ENCODE data around the gene OSBPL10. TPM values are rescaled to one million over a fixed set of nuclear protein-coding genes. Genes with fewer than 3 reads are reported as not detected.
"Not testable (repeated sequence)": the region's sequence is repeated elsewhere in the genome, so short reads cannot be mapped to it uniquely, and the experiment has no call there.

Gene OSBPL10
- total RNA-seq, 1 donor: 7.6 TPM

DNA sequence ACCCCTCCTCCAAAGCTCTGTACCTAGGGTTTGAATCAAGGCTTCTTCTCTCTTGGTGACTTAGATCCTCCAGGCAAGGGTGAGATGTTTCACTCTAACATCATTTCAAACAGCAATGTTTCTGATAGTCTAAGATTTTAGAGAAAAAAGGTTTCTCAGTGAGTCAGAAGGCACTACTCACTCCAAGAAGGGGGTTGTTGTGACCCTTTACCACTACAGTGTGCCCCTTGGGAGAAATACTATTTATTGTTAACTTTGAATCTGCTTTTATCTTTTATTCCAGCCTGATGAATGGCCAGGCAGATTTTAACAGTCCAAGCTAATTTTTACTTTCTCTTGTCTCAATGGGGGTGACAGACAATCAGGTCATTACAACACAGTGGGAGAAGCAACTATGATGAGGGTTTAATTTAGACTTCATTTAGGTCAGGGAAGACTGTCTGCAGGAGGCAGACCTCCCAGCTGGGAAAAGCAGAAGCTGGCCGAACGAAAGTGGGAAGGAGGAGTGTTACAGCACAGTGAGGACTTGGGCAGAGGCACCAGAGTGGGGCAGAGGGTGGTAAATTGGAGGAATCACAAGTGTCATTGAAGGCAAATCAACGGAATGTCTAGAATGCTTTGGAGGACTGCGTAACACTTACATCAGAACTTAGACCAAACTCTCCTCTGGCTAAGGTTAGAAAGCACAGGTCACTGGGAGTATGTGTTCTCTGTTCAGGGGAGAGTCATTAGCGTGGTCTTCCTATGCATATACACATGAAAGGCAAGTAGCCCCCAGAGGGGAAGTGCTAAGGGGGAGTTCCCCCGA, 21.7 kb upstream of the OSBPL10 start:
- Histone ChIP-seq H3K4me1 (ENCODE audit: insufficient read depth, low read length) (peaks cover 5% of the 10 kb centered on the region), H3K27me3 (ENCODE audit: insufficient read depth, low read length) (no peaks in the 10 kb centered on the region), H3K9me3 (ENCODE audit: low read depth, low read length) (no peaks in the 10 kb centered on the region), H3K4me3 (ENCODE audit: low read length) (no peak overlapping the region)

DNA sequence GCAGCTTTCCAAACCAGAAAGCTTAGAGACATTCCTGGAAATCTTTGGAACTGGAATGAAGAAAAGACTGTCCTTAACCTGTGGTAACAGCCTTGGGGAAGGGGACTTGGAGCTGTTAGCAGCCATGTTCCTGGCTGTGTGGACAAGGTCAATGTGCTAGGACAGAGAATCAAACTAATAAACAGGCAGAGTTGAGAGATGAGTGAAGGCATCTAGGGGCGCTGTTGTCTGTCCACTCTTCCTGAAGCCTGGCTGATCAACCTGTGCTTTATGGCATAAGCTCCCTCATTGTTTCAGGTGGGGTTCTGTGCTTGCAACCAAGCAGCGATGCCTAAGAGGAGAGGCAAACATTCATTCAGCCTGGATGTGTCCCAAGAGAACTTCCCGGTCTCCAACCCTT, 19.8 kb upstream of the OSBPL10 start:
- Histone ChIP-seq H3K27me3 (ENCODE audit: insufficient read depth, low read length) (no peaks in the 10 kb centered on the region), H3K9me3 (ENCODE audit: low read depth, low read length) (no peaks in the 10 kb centered on the region), H3K4me3 (ENCODE audit: low read length) (no peak overlapping the region), H3K4me1 (ENCODE audit: insufficient read depth, low read length) (peaks cover 5% of the 10 kb centered on the region)

DNA sequence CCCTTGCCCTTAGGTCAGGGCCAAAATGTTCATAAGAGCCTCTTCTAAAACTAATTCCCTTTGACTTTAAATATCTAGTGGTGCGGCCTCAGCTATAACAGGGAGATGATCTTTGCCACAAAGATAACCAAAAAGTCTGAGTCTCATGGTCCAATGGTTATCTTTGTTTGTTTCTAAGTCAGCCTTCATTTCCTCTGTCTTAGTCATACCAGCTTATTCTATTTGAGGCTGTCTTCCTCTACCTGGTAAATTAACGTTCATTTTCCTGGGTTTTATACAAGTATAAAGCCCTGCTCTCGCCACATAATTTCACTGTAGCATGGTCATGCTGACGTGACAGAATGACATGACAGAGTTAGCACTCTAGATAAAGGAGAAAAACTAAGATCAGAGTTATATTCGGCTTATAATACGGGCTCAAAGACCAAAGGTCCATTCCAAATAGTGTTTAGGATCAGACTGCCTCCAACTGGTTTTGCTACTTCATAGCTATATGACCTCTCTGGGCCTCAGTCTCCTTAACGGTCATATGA, 18.9 kb upstream of the OSBPL10 start:
- Histone ChIP-seq H3K4me1 (ENCODE audit: insufficient read depth, low read length) (peaks cover 5% of the 10 kb centered on the region), H3K4me3 (ENCODE audit: low read length) (no peak overlapping the region), H3K27me3 (ENCODE audit: insufficient read depth, low read length) (no peaks in the 10 kb centered on the region), H3K9me3 (ENCODE audit: low read depth, low read length) (no peaks in the 10 kb centered on the region)

DNA sequence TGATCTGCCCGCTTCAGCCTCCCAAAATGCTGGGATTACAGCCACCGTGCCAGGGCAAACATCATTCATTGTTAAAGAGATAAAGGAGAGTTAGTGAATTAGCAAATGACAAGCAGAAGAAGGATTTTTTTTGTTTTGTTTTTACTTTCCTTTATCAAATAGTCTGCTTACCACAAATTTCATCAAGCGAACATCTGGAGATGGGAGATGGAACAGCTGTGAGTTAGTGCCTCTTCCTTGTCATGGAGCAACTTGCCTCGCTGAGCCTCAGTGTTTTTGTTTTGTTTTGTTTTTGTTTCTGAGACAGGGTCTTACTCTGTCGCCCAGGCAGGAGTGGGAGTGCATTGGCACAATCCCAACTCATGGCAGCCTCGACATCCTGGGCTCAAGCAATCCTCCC, 16.4 kb upstream of the OSBPL10 start:
- Histone ChIP-seq H3K27me3 (ENCODE audit: insufficient read depth, low read length) (no peaks in the 10 kb centered on the region), H3K4me3 (ENCODE audit: low read length) (no peak overlapping the region), H3K9me3 (ENCODE audit: low read depth, low read length) (no peaks in the 10 kb centered on the region), H3K4me1 (ENCODE audit: insufficient read depth, low read length) (no peaks in the 10 kb centered on the region)

DNA sequence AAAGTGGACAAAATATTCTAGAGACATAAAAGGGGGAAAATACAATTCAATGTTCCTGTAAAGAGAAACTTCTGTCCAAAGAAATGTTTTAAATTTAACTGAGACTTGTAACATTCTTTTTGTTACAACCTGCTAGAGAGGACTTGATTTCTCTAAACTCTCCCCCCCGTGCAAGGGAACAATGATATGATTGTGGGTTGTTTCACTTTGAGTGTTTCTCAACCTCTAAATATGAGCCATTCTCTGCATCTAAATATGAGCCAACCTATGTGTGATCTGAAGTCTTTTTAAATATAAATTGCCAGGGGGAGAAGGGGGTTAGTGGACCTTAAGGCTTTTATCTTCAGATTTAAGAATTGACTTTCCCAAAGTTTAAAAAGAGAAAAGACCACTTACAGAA, 15.1 kb upstream of the OSBPL10 start:
- Histone ChIP-seq H3K4me1 (ENCODE audit: insufficient read depth, low read length) (no peaks in the 10 kb centered on the region), H3K4me3 (ENCODE audit: low read length) (no peak overlapping the region), H3K9me3 (ENCODE audit: low read depth, low read length) (no peaks in the 10 kb centered on the region), H3K27me3 (ENCODE audit: insufficient read depth, low read length) (no peaks in the 10 kb centered on the region)

DNA sequence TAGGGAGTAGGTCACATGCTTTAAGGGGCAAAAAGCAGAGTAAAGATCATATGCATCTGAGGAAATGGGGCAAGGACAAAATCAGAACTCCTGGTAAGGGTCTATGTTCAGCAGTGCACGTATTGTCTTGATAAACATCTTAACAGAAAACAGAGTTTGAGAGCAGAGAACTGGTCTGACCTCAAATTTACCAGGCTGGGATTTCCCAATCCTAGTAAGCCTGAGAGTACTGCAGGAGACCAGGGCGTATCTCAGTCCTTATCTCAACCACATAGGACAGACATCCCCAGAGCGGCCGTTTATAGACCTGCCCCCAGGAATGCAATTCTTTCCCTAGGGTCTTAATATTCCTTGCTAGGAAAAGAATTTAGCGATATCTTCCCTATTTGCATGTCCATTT, 14.0 kb upstream of the OSBPL10 start:
- not testable (repeated sequence) for H3K4me3 ChIP-seq (ENCODE audit: low read length); H3K27me3 ChIP-seq (ENCODE audit: insufficient read depth, low read length); H3K4me1 ChIP-seq (ENCODE audit: insufficient read depth, low read length)
- H3K9me3 ChIP-seq (ENCODE audit: low read depth, low read length): peaks cover 11% of the 10 kb centered on the region

DNA sequence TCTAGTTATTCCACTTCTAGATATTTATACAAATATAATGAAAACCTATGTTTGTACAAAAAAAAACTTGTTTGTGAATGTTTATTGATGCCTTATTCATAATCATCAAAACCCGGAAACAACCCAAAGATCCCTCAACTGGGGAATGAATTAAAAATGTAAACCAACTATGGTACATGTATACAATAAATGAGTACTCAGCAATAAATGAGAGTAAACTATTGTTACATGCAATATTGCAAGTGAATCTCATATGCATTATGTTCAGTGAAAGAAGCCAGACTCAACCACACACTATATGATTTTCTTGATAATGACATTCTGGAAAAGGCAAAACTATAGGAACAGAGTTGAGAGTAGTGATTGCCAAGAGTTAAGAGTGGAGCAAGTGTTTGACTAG, 12.8 kb upstream of the OSBPL10 start:
- H3K4me3 ChIP-seq (ENCODE audit: low read length): no peak overlapping the region
- H3K4me1 ChIP-seq (ENCODE audit: insufficient read depth, low read length): no peaks in the 10 kb centered on the region
- H3K9me3 ChIP-seq (ENCODE audit: low read depth, low read length): peaks cover 19% of the 10 kb centered on the region
- no peaks in the 10 kb centered on the region for H3K27me3 ChIP-seq (ENCODE audit: insufficient read depth, low read length)

DNA sequence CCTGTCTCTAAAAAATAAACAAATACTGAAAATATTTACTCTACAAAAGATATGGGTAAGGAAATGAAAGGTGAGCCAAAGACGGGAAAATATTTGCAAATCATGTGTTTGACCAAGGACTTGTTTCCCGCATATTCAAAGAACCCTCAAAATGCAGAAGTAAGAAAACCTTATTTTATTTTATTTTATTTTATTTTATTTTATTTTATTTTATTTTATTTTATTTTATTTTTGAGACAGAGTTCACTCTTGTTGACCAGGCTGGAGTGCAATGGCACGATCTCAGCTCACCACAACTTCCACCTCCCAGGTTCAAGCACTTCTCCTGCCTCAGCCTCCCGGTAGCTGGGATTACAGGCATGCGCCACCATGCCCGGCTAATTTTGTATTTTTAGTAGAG, 11.9 kb upstream of the OSBPL10 start:
- H3K27me3 ChIP-seq (ENCODE audit: insufficient read depth, low read length); H3K4me1 ChIP-seq (ENCODE audit: insufficient read depth, low read length); H3K4me3 ChIP-seq (ENCODE audit: low read length): not testable (repeated sequence)
- H3K9me3 ChIP-seq (ENCODE audit: low read depth, low read length): peaks cover 19% of the 10 kb centered on the region

DNA sequence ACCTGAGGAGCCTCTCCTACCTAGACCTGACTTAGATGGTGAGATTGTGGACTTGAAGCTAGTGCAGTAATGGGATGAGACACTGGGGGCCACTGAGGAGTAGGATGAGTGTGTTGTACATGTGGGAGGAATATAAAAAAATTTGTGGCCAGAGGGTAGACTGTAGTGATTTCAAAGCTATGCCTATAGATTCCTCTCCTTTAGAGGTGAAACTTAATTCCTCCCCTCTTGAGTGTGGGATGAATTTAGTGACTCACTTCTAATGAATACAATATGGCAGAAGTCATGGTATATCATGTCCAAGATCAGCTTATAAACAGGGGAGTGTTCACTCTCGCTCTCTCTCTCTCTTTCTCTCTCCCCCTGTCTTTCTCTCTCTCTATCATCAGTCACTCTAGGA, 7.2 kb upstream of the OSBPL10 start:
- H3K27me3 ChIP-seq (ENCODE audit: insufficient read depth, low read length): peaks cover 4% of the 10 kb centered on the region
- peaks cover 19% of the 10 kb centered on the region for H3K9me3 ChIP-seq (ENCODE audit: low read depth, low read length)
- no peak overlapping the region for H3K4me3 ChIP-seq (ENCODE audit: low read length)
- H3K4me1 ChIP-seq (ENCODE audit: insufficient read depth, low read length): peaks cover 11% of the 10 kb centered on the region

DNA sequence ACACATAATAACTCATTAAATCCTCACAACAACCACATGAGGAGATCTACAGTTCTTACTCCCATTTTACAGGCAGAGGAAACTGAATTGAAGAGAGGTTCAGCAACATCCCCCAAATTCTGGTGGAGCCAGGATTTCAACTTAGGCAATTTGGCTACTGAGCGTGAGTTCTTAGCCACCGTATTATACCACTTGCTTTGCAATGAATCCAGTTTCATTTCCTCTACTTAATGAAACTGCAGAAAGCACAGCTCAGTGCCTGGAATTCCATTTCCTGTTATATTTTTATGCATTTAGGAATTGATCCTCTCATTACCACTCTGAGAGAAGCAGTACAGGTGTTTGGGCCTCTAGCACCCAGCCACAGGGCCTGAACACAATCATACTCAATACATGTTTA, 4.8 kb upstream of the OSBPL10 start:
- Histone ChIP-seq H3K4me1 (ENCODE audit: insufficient read depth, low read length) (peaks cover 20% of the 10 kb centered on the region), H3K27me3 (ENCODE audit: insufficient read depth, low read length) (peaks cover 25% of the 10 kb centered on the region), H3K9me3 (ENCODE audit: low read depth, low read length) (peaks cover 15% of the 10 kb centered on the region), H3K4me3 (ENCODE audit: low read length) (no peak overlapping the region)

DNA sequence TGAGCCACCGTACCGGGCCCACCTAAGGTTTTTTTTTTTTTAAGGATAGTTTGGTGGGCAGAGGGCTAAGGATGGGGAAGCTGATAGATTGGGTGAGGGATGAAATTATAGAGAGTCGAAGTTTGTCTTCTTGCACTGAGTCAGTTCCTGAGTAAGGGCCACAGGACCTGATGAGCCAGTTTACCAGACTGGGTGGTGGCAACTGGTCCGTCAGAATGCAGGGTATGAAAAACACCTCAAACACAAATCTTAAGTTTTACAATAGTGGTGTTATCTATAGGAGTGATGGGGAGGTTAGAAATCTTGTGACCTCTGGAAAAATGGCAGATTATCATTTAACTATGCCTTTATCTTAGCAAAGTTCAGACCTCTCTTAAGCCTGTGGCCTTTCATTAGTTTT, 3.3 kb upstream of the OSBPL10 start:
- Histone ChIP-seq H3K4me3 (ENCODE audit: low read length) (no peak overlapping the region), H3K9me3 (ENCODE audit: low read depth, low read length) (peaks cover under 1% of the 10 kb centered on the region), H3K4me1 (ENCODE audit: insufficient read depth, low read length) (peaks cover 30% of the 10 kb centered on the region), H3K27me3 (ENCODE audit: insufficient read depth, low read length) (peaks cover 40% of the 10 kb centered on the region)

DNA sequence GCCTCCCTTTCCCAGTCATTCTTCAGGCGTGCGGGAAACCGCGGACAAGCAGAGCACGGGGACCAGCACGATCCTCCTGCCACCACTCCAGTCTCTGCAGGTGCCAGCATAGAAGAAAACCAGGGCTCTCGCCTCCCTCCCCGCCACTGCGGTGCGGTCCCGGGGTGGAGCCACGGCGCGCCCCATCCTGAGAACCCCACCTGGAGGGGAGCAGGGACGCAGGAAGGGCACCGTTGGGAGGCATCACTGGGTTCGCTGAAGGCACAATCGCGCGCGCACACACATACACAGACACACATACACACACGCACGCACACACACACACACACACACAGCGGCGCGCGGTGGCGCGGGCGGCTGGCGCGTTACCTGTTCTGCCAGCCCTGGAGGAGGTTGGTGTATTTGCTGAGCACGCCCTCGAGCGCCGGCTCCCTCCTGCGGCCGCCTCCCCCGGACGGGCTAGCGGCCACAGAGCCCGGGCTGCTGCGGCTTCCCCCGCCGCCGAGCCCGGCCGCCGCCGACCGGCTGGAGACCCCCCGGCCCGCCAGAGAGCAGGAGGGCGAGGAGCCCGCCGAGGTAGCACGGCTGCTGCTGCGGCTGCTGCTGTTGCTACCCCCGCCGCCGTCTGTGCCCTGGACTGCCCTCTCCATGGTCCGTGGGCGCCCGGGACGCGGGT, 394 bp downstream of the OSBPL10 start:
- no peaks in the 10 kb centered on the region for H3K9me3 ChIP-seq (ENCODE audit: low read depth, low read length)
- H3K27me3 ChIP-seq (ENCODE audit: insufficient read depth, low read length): peaks cover 56% of the 10 kb centered on the region
- peaks cover 24% of the 10 kb centered on the region for H3K4me1 ChIP-seq (ENCODE audit: insufficient read depth, low read length)
- peak overlapping the region; percentile 44 for H3K4me3 ChIP-seq (ENCODE audit: low read length)

DNA sequence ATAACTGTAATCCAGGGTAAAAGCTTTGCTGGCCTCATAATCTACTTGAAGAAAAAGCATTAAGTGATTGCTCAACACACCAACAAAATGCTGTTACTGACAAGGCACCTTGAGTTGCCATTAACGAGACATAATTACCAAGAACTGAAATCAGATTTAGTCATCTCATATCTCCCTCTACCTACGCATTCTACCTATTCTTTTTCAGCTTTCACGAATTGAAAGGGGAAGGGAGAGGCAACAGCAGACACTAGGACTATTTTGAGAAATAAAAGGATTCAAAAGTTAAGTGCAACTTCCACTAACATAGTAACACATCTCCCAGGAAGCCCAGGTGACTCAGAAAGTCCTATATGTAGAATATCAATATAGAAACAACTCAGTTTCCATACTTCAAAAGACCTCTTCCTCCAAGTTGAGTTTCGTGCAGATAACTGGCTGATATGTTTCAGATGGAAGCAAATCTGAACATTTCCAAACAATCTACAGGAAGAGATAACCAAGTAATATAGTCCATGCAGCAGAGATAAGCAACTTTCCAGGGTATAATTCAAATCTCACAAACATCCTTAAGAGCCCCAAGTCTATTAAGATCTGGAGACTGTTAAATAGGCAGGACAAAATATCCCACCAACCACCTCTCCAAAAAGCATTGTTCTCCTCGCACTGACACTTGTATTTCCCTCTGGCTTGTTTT, 1.9 kb downstream of the OSBPL10 start:
- no peak overlapping the region for H3K4me3 ChIP-seq (ENCODE audit: low read length)
- no peaks in the 10 kb centered on the region for H3K9me3 ChIP-seq (ENCODE audit: low read depth, low read length)
- H3K27me3 ChIP-seq (ENCODE audit: insufficient read depth, low read length): peaks cover 56% of the 10 kb centered on the region
- peaks cover 20% of the 10 kb centered on the region for H3K4me1 ChIP-seq (ENCODE audit: insufficient read depth, low read length)

DNA sequence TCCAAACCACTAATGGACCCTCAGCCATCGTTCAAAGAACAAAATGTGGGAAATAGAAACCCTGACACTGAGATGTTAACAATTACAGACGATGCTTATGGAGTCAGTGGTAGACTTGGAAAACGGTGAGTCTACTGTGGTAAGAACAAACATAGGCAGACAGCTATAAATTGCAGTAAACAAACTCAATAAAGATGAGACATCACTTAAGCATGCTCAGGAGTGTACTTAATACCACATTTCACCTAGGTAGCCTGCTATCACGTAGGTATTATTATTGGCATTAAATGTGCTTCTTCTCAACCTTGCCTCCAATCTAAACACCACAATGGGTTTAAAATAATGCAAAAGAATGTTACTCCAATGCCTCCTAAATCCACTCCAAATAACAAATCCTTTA, 2.5 kb downstream of the OSBPL10 start:
- Histone ChIP-seq H3K9me3 (ENCODE audit: low read depth, low read length) (no peaks in the 10 kb centered on the region), H3K27me3 (ENCODE audit: insufficient read depth, low read length) (peaks cover 54% of the 10 kb centered on the region), H3K4me1 (ENCODE audit: insufficient read depth, low read length) (peaks cover 20% of the 10 kb centered on the region), H3K4me3 (ENCODE audit: low read length) (no peak overlapping the region)

DNA sequence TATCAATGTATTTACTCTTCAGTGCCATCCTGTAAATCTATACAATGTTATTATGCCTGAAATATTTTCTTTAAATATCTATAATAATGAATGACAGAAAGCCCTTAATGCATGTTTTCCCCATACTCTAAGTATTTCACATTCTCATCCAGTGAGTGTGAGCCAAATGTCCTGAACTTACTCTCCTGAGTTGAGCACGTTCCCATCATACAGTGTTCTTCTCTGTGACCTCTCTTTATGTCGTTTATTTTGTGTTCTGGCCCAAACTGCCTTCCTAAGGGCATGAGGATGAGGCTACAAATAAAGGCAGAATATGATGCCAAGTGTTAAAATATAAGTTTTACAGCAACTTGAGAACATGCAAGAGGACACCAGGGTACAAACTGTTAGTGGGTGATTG, 3.3 kb downstream of the OSBPL10 start:
- peaks cover 20% of the 10 kb centered on the region for H3K4me1 ChIP-seq (ENCODE audit: insufficient read depth, low read length)

More for the DNA sequence above, 3.3 kb downstream of the OSBPL10 start:
- Histone ChIP-seq H3K4me3 (ENCODE audit: low read length) (no peak overlapping the region), H3K27me3 (ENCODE audit: insufficient read depth, low read length) (peaks cover 48% of the 10 kb centered on the region), H3K9me3 (ENCODE audit: low read depth, low read length) (no peaks in the 10 kb centered on the region)
